Stimulated activated CD4-positive, alpha-beta T cell treated with anti-CD3 and anti-CD28 coated beads, TNF-alpha, amount 100 ng/mL, for 48 hours (primary cell): ENCODE results near the gene SLC30A3.
"Not testable (repeated sequence)": the region's sequence is repeated elsewhere in the genome, so short reads cannot be mapped to it uniquely, and the experiment has no call there.

Experiments
- DNase-seq, 3 donors: peaks; one replicate each; pipeline ENCODE4 v3.0.0-alpha.2; 2020; ENCODE audit warnings: low read depth in 3 of 3

The SLC30A3 gene

DNA sequence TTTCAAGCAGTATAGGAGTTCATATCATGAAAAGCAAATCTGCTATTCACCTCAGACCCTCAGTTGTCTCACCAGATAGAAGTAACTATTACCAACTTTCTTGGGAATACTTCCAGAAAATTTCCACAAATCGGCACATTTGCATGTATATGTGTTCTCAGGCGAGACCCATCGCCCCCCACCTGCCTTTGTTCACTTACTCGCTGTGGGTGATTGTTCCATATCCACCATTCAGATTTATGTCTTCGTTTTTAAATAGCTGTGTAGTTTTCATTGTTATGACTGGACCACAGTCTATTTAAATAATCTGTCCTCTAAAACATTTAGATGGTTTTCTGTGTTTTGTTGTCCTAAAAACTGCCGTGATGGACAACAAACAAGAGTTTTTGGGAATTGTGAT lies 22.6 kb upstream of the SLC30A3 start:
- no peak for DNase-seq

DNA sequence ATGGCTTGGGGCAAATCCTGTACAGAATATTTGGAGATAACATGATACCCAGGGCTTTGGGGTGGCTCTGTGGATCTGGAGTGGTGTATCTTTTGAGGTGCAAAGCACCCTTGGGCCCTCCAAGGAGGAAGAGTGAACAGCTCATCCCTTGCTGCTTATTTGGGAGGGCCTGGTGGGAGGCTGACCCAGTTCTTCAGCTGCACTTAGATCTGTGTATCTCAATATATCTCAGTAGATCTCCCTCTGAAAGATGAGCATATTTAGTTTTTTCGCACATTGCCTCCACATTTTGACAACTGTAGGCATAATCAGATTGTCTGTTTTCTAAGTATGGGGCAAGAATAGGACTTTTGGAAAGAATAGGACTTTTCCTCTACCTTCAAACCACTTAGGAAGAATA lies 22.1 kb upstream of the SLC30A3 start:
- no peak for DNase-seq

DNA sequence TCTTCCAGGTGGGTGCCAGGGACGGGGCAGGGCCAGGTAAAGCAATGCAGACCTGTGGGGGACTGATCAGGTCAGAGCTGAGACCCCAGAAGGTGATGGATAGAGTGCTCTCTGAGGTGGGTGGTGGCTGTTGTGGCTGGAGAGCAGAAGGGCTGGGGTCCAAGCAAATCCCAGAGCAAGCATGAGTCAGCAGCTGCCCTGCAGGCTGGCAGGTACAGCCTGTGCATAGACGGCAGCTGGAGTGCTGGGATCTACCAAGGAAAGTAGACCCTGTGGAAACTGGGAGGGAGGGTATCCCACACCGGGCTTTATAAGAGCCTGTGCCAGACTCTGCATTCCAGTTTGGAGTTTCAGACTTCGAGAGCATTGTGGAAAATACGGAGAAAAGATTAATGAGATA lies 20.0 kb upstream of the SLC30A3 start:
- DNase-seq: no peak

DNA sequence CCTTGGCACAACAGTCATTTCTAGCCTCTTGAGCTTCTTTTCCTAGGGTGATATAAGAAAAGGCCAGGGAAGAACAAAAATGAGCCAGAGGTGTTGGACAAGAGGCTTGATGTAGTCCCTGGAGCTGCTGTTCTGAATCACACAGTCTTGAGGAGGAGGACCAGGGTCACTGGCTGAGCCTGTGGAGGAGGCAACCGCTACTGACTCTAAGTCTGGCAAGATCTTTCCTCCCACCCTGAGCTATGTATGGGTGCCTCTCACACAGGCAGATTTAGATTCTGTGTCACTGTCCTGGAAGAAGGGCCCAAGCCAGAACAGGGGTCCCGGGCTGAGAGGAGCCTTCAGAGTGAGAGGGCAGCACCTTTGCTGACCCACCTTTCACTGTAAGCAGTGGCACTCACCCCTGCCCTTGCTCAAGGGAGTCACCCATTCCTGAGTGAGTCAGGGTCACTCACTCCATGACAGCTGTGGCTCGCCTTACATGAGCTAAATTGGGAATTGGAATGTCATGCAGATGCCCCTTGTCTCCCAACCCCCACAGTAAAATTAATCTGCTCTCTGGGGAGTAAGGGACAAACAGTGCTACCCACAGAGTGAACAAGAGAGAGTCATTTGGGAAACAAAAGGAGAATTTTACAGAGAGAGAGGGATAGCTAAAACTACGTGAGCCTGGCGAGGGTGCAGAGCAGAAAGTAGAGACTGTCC lies 19.2 kb upstream of the SLC30A3 start, which contains the start of gene TRIM54:
TSS of gene TRIM54 (plus strand) at position 575 of the 705 bp plus-strand sequence. CDS start 303 bp downstream, outside the sequence.
- no peak for DNase-seq

DNA sequence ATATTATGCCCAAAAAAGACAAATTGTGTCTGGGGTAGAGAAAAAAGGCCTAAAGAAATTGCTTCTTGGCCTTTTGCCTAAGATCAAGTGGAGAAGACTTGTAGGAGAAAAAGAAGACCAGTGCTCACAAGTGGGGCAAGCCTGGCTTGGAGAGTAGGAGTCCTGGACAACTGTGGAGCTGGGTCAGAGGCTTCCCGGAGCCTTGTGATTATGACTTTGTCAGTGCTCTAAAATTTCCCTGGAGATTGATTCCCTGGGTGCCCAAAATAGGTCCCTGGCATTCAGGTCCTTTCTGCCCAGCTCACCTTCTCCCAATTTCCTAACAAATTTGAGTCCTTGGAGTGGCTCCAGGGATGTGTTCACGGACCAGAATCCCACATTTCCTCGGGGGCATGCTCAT lies 18.6 kb upstream of the SLC30A3 start:
- DNase-seq: no peak

DNA sequence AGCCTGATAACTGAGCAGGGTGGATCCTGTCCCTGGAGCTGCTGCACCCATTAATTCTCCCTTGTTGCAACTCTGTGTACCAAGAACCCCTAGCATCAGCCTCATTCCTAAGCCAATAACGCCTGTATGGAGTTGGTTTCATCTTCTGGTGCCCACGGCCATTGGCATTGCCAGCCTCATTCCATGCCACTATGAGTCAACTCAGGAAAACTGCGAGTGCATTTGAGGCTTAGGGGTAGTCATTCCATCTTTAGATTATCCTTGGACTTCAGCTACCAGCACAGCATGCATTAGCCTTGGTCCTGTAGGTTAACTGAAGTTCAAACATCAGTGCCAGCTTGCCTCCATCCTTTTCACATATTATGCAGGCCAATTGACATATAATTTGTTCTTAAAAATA lies 18.0 kb upstream of the SLC30A3 start:
- no peak for DNase-seq

DNA sequence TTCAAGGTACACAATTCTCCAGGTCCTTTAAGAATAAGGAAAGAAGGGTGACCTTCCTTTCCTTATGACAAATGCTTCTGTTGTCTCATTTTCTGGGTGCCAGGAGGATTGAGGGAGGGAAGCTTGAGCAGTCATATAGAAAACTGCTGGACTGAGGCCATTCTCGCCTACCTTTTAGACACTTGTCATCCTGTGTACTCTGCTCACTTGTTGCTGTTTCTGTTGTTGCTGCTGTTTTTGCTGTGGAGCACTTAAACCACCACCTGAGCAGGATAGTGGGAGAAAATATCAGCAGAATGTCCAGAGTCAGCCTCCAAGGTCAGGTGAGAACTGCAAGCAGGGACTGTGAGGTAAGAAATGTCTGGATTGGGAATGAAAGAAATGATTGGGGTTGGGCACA lies 15.2 kb upstream of the SLC30A3 start:
- DNase-seq: no peak

DNA sequence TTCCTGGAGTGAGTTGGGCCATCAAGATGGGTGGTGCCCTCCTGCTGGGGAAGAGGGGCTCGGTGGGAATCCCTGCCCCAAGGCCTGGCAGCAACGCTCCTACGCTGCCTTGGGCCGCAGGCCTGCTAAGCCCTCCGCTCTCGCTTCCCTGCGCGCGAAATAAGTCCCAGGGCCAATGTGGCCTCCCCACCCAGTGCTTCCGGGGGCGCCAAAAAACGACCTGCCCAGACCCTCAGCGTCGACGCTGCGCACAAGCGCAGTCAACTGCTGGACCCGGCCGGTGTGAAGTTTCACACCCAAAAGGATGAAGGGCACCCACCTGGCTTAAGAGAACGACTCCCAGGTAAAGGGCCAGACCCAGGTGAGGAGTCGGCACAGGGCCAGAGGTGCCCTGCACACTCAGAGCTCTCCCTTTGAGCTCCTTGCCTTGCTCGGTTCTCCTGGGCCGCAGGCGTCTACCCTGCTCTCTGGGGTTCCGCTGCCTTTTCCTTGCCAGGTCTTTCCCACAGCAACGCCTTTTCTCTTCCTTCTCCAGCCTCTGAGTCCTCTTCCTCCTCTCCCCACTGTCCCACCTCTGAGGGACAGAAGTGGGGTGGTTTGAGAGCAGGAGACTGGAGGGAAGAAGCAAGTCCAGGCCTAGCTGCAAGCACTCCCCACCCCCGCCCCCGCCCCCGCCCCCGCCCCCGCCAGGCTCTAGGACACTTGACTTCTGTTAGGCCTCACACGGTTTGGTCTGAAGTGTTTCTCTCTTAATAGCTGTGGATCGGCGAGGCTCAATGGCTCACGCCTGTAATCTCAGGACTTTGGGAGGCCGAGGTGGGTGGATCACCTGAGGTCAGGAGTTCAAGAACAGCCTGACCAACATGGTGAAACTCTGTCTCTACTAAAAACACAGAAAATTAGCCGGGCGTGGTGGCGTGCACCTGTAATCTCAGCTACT lies 12.6 kb upstream of the SLC30A3 start, which contains the start of gene DNAJC5G:
TSS of gene DNAJC5G (plus strand) at position 223 of the 940 bp plus-strand sequence. CDS start 1,296 bp downstream, outside the sequence.
- no peak for DNase-seq

DNA sequence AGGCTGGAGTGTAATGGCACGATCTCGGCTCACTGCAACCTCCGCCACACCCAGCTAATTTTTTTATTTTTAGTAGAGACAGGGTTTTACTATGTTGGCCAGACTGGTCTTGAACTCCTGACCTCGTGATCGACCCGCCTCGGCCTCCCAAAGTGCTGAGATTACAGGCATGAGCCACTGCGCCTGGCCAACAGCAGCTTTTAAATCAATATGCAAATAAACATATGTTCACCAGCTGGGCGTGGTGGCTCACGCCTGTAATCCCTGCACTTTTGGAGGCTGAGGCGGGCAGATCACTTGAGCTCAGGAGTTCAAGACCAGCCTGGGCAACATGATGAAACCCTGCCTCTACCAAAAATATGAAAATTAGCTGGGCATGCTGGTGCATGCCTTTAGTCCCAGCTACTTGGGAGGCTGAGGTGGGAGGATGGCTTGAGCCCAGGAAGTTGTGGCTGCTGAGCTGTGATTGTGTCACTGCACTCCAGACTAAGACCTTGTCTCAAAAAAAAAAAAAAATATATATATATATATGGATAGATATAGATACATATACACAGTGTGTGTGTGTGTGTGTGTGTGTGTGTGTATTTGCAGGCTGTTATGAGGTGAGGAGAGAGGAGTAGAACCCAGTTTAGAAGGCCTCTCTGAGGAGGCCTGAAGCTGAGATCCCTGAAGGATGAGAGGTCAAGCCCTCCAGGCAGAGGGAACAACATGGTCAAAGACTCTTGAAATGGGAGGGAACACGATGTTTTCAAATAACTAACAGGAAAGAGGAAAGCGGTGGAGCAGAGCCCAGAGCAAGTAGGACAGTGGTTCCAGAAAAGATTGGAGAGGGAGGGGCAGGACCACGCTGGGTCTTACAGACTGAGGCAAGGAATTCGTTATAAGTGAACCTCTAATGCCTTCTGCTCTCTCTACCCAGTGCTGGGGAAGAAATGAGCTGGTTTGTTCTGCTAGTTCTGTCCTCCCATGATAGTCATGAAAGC lies 10.0 kb upstream of the SLC30A3 start:
- not testable (repeated sequence) for DNase-seq

DNA sequence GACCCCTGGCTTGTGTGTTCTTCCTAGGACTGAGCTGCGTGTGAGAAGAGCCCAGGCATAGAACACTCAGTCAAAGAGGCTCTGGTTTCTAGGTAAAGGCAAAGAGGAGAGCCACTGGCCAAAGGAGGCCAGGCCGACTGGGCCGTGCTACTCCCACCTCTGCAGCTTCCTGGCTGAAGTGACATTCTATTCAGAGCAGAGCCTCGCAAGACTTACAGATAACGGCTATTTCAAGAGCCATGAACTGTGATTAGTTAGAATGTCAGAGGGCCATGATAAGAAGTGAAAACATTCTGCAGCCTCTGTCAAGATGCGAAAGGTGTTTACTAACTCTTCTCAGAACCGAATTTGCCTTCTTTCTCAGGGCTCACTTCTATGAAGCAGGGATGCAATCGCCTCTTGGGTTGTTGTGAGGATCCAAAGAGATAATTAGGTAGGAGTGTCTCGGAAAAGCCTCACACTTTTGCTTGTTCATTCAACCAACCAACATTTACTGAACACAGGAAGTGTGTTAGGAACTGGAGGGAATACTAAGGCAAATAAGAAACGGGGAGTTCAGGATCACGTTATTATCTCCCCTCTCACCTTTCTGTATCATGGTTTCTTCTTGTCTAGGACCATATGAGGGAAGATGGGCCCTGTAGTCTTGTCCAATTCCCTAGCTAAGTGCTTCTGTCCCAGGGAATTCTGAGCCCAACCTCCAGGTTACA lies 8.9 kb upstream of the SLC30A3 start:
- no peak for DNase-seq

DNA sequence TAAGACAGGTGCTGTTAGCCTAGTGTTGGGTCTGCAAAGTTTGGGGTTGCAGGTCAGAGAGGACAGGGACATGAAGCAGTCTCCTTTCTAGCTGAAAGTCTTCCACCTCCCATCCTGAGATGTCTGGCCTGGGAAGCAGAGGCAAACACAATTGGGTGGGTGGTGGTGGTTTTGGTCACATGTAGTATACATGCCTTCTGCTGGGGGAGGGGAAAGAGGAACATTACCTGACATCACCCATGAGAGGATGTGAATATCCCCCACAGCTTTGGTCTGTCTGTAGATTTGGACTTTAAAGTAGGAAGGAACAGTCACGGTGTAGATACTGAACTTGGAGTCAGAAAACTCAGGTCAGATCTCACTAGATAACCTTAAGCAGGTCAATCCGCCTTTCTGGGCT lies 7.8 kb upstream of the SLC30A3 start:
- no peak for DNase-seq

DNA sequence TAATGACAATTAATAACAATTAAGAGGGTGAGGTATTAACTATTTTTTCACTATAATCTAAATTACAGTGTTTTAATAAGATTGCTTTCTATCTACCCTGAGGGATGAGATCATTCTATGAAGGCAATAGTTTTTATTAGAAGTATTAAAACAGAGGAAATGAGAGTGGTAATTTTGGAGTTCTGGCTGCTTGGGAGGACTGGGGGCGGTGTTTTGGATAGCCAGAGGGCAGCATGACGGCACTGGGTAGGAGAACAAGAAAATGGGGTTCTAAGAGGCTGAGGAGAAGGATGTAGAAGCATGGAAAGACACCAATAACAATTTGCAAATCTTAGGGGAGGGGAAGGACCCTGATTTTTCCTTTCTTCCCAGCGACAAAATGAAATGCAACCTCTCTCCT lies 7.3 kb upstream of the SLC30A3 start:
- DNase-seq: no peak

DNA sequence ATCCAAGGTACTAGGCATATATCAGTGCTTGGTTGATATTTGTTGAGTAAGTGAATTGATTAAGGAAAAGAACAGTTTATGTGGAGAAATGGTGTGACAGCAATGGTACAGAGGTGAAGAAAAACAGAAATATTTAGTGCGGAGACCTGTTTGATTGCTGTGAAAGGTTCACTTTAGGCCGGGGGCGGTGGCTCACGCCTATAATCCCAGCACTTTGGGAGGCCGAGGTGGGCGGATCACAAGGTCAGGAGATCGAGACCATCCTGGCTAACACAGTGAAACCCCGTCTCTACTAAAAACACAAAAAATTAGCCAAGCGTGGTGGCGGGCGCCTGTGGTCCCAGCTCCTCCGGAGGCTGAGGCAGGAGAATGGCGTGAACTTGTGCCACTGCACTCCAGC lies 5.4 kb upstream of the SLC30A3 start:
- not testable (repeated sequence) for DNase-seq

DNA sequence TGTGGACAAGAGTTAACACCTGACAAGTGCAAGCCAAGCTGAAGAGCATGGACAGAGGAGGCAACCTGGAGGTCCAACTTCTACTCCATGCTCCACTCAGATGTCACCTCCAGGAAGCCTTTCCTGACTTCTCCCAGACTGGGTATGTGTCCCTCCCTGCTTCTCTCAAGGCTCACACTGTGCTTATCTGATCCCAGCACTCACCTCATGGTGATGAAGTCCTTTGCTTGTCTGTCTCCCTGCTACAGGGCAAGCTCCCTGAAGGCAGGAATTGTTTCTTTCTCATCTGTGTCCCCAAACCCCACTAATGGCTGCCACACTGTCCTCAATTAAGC lies 2.7 kb upstream of the SLC30A3 start:
- no peak for DNase-seq

DNA sequence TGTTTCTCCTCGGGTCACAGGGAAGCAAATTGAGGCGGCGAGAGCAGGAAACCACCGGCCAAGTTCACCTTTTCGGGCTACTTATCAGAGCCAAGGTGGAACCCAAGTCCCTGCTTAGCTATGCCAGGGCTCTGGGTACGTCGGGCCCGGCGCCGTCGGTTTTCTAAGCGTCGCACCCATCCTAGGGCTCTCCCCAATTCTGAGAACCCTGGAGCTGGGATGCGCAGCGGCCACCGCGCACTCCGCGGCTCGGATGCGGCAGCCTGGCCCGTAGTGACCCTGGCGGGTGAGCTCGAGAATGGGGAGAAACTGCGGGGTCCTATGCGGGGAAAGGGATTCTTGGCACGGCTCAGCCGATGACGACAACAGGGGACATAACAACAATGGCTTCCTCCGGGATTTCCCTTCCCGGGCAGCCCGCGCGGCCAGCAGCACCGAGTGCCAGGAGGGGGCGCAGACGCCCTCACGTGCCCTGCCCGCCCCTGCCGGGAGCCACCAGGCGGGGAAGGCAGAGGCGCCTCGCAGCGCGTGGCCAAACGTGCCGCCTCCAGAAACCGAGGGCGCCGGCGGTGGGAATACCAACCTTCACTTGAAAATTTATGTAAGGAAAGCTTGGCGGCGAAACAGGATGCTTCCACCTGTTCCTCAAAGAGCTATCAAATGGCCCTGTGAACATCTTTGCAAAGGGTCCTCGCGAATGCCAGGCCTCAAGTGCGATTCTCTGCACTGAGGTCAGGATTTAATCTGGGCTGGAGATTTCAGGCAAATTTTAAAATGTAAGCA lies 2.1 kb upstream of the SLC30A3 start:
- DNase-seq: peak in 2 of 3 donors; percentile 26 to 30

DNA sequence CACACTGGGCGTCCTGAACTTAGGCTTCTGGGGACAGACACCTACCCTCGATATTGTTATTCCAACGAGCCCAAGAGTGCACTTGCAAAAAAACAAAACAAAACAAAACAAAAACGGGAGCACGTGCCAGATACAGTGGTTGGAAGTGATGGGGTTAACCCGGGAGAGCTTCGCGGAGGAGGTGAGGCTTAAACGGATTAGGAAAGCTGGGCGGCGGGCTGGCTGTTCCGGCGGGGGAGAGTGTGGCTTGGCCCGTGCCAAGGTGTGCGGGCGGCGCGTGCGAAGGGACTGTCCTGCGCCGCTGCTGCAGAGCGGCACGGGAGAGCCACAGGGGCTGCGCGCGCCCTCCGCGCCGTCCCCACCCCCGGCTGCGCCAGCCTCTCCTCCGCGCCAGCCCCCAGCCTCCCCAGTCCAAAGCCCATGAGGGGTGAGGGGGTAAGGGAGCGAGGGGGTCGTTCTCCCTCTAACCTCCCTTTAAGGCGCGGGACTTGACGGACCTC lies 1.5 kb upstream of the SLC30A3 start:
- DNase-seq: no peak

DNA sequence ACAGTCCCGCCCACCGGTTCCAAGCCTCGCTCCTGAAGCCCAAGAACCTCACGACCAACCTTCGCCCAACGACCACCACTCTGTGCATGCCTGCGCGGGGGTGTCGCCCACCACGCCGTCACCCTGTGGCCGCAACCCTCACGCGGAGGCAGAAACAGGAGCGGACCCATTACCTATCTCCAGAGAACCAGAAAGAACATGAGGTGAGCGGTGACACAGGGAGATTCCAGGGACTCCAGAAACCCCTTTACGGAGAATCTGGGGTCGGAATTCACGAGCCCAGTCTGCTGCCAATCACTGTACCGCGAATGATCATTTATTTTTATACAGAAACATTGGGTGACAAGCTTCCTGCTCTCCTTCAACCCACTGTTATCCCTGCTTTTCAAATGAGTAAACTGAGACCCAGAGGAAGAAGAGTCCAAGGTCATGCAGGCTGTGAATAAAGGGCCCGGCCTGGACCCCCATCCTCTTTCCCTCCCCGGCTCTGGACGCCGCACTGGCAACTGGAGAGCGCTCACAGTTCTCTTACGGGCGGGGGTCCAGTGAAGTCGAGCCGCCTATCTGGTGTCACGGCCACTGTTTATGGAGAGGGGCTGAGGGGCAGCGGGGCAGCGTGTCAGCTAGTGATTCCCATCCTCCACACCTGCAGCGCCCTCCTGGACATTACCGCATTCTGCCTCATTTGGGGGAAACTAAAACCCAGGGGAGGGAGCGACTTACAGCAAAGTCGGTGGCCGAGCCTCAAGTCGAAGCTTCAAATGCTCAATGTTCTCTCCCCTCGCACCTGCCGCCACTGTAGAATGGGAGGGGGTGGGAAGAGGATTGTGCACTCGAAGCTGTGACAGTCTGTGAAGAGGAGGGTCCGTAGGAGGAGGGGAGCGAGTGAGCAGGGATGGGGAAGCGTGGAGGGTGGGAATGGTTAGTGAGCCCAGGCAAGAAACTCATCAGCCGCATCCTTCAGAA lies 723 bp upstream of the SLC30A3 start:
- no peak for DNase-seq

DNA sequence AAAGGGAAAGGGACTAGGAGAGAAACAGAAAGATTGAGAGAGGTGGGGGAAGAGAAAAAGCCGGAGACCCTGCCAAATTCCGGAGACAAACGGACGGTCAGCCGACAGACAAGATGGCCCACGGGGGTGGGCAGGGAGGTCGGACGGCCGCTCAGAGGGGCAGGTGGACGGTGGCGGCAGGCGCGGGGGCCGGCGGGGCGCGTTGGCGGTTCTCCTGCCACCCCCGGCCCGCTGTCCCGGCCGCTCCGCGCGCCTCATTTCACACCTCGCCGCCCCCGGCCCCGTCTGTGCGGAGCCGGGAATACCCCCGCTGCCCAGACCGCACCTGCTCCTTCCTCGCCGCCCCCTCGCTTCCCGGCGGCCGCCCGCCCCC lies 935 bp downstream of the SLC30A3 start:
- DNase-seq: no peak
